Activated naive CD4-positive, alpha-beta T cell treated with anti-CD3 and anti-CD28 coated beads, Interleukin-2, amount 10 ng/mL, durations not matched to agents 7 days and 5 days (primary cell): ENCODE data around the gene SOX15.

Experiments
- CTCF ChIA-PET: fragments of 350-600 bp; sonication (Branson Sonifier 250); formaldehyde crosslinking; loops from one replicate; lab custom pipeline; 2021; ENCODE audit warnings: antibody characterized with exemption; lab: Charles Lee
- DNase-seq: peaks from one replicate; pipeline ENCODE4 v3.0.0-alpha.2; 2020
- H3K27ac Mint-ChIP-seq: one replicate; pipeline ENCODE4 v1.8.0; 2021; ENCODE audit warnings: mild to moderate bottlenecking, moderate library complexity, mixed read lengths
- H3K27me3 Mint-ChIP-seq: one replicate; pipeline ENCODE4 v1.8.0; 2021; ENCODE audit warnings: mild to moderate bottlenecking, mixed read lengths
- H3K36me3 Mint-ChIP-seq: one replicate; pipeline ENCODE4 v1.8.0; 2021; ENCODE audit warnings: mixed read lengths
- H3K4me1 Mint-ChIP-seq: one replicate; pipeline ENCODE4 v1.8.0; 2021; ENCODE audit warnings: mixed read lengths
- H3K4me3 Mint-ChIP-seq: one replicate; pipeline ENCODE4 v1.8.0; 2021; ENCODE audit warnings: mild to moderate bottlenecking, moderate library complexity, mixed read lengths
- H3K9me3 Mint-ChIP-seq: one replicate; pipeline ENCODE4 v1.8.0; 2021; ENCODE audit warnings: mixed read lengths

SOX15 gene

GRCh38 chr17:7561589-7562207, 28.2 kb downstream of the SOX15 start, which contains the start of gene SENP3:
Gene SENP3, plus strand, starts transcription at chr17:7561919. Its CDS starts 1,158 bp downstream, at chr17:7563077.
- peak; percentile 92 for DNase-seq
- Mint-ChIP-seq H3K4me3 (peak within 1 kb of the TSS; percentile 86), H3K4me1 (peaks cover 62% of the 10 kb centered on the region), H3K27ac (peak within 1 kb of the TSS; percentile 92), H3K9me3 (no peaks in the 10 kb centered on the region), H3K36me3 (peaks cover 36% of the 10 kb centered on the region), H3K27me3 (no peaks in the 10 kb centered on the region)
- CTCF ChIA-PET, result interaction anchor here (0.7 to 5.5 kb wide), 31 partner anchors 13 to 281 kb away, joined by 3 to 157 read pairs (median 10); partner anchors contain the start of genes FGF11, KCTD11, MPDU1 and SLC2A4

- CTCF ChIA-PET, result interaction anchor here (0.7 to 5.5 kb wide), 48 partner anchors 8 to 304 kb away, joined by 3 to 157 read pairs (median 6); partner anchors contain the start of genes ACAP1, FGF11, KCTD11 and MPDU1
- peaks cover 67% of the 10 kb centered on the region for H3K4me1 Mint-ChIP-seq
- peaks cover 40% of the 10 kb centered on the region for H3K36me3 Mint-ChIP-seq
- no peaks in the 10 kb centered on the region for H3K9me3 Mint-ChIP-seq
- H3K4me3 Mint-ChIP-seq, result peak overlapping the region; percentile 86
- peak overlapping the region; percentile 92 for H3K27ac Mint-ChIP-seq
- peak; percentile 88 for DNase-seq
- no peaks in the 10 kb centered on the region for H3K27me3 Mint-ChIP-seq
Observed at GRCh38 chr17:7561028-7561575, 28.8 kb downstream of the SOX15 start.

- Mint-ChIP-seq H3K27me3 (no peaks in the 10 kb centered on the region), H3K36me3 (peaks cover 39% of the 10 kb centered on the region), H3K4me3 (peak overlapping the region; percentile 86), H3K27ac (peak overlapping the region; percentile 92), H3K4me1 (peaks cover 71% of the 10 kb centered on the region), H3K9me3 (no peaks in the 10 kb centered on the region)
- CTCF ChIA-PET, result interaction anchor here (0.7 to 5.5 kb wide), 49 partner anchors 8 to 304 kb away, joined by 3 to 157 read pairs (median 5); partner anchors contain the start of genes ACAP1, FGF11, KCTD11 and MPDU1
- peak; percentile 78 for DNase-seq
Observed at GRCh38 chr17:7560172-7561027, 29.5 kb downstream of the SOX15 start.

DNA sequence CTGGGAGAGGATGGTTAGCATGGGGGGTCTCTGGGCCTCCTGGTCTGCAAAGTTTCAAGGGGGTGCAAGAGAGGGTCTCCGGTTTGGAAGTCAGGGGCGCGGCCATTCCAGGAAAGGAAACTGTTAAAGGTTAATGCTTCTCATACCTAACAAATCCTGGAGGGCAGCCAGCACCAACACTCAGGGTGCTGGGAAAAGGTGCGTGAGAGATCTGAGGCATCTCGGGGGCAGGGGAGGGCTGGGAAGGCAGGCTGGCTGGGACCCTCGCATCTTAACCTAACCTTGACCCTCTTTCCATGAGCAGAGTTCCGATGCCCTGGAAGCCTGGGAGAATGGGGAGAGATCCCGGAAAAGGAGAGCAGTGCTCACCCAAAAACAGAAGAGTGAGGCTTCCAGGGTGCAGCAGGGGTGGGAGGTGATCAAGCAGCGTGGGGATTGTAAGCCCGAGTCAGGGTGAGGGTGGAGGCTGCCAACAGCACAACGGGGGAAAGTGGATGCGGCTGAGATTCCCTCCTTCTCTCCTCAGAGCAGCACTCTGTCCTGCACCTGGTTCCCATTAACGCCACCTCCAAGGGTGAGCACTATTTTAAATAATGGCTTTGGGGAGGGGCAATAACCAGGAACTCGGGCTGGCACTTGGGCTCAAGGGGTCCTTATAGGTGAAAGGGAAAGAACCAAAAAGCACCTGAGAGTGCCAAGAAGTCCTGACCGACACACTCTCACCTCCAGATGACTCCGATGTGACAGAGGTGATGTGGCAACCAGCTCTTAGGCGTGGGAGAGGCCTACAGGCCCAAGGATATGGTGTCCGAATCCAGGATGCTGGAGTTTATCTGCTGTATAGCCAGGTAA, 30.3 kb downstream of the SOX15 start:
- H3K27ac Mint-ChIP-seq, result peak overlapping the region; percentile 92

DNA sequence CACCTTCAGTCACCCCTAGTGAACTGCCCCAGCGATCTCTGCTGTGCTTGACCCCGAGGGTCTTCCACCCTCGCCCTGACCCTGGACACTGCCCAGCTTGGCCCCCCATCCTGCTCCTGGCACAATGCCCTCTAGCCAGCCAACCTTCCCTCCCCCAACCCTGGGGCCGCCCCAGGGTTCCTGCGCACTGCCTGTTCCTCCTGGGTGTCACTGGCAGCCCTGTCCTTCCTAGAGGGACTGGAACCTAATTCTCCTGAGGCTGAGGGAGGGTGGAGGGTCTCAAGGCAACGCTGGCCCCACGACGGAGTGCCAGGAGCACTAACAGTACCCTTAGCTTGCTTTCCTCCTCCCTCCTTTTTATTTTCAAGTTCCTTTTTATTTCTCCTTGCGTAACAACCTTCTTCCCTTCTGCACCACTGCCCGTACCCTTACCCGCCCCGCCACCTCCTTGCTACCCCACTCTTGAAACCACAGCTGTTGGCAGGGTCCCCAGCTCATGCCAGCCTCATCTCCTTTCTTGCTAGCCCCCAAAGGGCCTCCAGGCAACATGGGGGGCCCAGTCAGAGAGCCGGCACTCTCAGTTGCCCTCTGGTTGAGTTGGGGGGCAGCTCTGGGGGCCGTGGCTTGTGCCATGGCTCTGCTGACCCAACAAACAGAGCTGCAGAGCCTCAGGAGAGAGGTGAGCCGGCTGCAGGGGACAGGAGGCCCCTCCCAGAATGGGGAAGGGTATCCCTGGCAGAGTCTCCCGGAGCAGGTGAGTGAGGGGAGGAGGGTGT, 31.2 kb downstream of the SOX15 start, which contains the start of gene TNFSF13:
TNFSF13 (plus strand) TSS at position 207 of the 776 bp plus-strand sequence; CDS start at position 497, 290 bp downstream.
- Mint-ChIP-seq H3K27ac (peak within 1 kb of the TSS; percentile 92), H3K4me1 (peaks cover 74% of the 10 kb centered on the region), H3K36me3 (peaks cover 43% of the 10 kb centered on the region), H3K4me3 (peak within 1 kb of the TSS; percentile 63), H3K27me3 (no peaks in the 10 kb centered on the region), H3K9me3 (no peaks in the 10 kb centered on the region)
- no peak for DNase-seq
- CTCF ChIA-PET, result interaction anchor here (1.0 to 5.5 kb wide), 5 partner anchors 33 to 203 kb away, joined by 3 to 157 read pairs (median 4); no protein-coding TSS in a partner anchor

More for the DNA sequence above, 30.3 kb downstream of the SOX15 start:
- DNase-seq, result no peak
- peaks cover 78% of the 10 kb centered on the region for H3K4me1 Mint-ChIP-seq
- no peaks in the 10 kb centered on the region for H3K9me3 Mint-ChIP-seq
- H3K27me3 Mint-ChIP-seq, result no peaks in the 10 kb centered on the region
- CTCF ChIA-PET, result interaction anchor here (0.7 to 5.5 kb wide), 40 partner anchors 8 to 278 kb away, joined by 3 to 157 read pairs (median 8); partner anchors contain the start of genes ACAP1, FGF11, KCTD11 and MPDU1
- no peak overlapping the region for H3K4me3 Mint-ChIP-seq
- H3K36me3 Mint-ChIP-seq, result peaks cover 39% of the 10 kb centered on the region

- H3K4me3 Mint-ChIP-seq, result peak overlapping the region; percentile 63
- peak; percentile 43 for DNase-seq
- CTCF ChIA-PET, result interaction anchor here (1.0 to 5.5 kb wide), 7 partner anchors 33 to 202 kb away, joined by 3 to 157 read pairs (median 5); no protein-coding TSS in a partner anchor
- H3K27ac Mint-ChIP-seq, result peak overlapping the region; percentile 84
- no peaks in the 10 kb centered on the region for H3K9me3 Mint-ChIP-seq
- H3K4me1 Mint-ChIP-seq, result peaks cover 80% of the 10 kb centered on the region
- H3K27me3 Mint-ChIP-seq, result no peaks in the 10 kb centered on the region
- H3K36me3 Mint-ChIP-seq, result peaks cover 48% of the 10 kb centered on the region
Observed at GRCh38 chr17:7557775-7558543, 31.9 kb downstream of the SOX15 start.

GRCh38 chr17:7557147-7557764, 32.6 kb downstream of the SOX15 start:
- no peak overlapping the region for H3K27ac Mint-ChIP-seq
- H3K36me3 Mint-ChIP-seq, result peaks cover 45% of the 10 kb centered on the region
- CTCF ChIA-PET, result interaction anchor here (1.0 to 5.5 kb wide), 6 partner anchors 32 to 202 kb away, joined by 3 to 157 read pairs (median 6); no protein-coding TSS in a partner anchor
- no peaks in the 10 kb centered on the region for H3K27me3 Mint-ChIP-seq
- no peak for DNase-seq
- H3K4me1 Mint-ChIP-seq, result peaks cover 80% of the 10 kb centered on the region
- no peaks in the 10 kb centered on the region for H3K9me3 Mint-ChIP-seq
- no peak overlapping the region for H3K4me3 Mint-ChIP-seq

DNA sequence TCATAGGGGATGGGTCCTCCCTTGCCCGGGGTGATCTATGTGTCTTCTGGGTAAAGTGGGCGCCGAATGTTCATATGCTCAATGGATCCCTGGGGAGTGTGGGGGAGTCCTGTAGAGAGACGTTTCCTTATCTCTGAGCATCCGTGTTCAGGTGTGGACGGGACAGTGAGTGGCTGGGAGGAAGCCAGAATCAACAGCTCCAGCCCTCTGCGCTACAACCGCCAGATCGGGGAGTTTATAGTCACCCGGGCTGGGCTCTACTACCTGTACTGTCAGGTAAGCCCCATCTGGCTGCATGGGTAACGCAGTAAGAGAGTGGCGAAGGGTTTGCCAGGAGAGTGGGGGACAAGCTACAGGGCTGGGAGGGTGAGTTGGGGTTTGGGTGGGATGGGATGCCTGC, 33.3 kb downstream of the SOX15 start:
- Mint-ChIP-seq H3K9me3 (no peaks in the 10 kb centered on the region), H3K4me1 (peaks cover 87% of the 10 kb centered on the region), H3K36me3 (peaks cover 49% of the 10 kb centered on the region), H3K27ac (peak overlapping the region; percentile 24), H3K27me3 (no peaks in the 10 kb centered on the region), H3K4me3 (no peak overlapping the region)
- DNase-seq, result no peak
- CTCF ChIA-PET, result interaction anchor here (5.5 kb wide), 1 partner anchor 43 kb away, joined by 157 read pairs; no protein-coding TSS in a partner anchor

DNA sequence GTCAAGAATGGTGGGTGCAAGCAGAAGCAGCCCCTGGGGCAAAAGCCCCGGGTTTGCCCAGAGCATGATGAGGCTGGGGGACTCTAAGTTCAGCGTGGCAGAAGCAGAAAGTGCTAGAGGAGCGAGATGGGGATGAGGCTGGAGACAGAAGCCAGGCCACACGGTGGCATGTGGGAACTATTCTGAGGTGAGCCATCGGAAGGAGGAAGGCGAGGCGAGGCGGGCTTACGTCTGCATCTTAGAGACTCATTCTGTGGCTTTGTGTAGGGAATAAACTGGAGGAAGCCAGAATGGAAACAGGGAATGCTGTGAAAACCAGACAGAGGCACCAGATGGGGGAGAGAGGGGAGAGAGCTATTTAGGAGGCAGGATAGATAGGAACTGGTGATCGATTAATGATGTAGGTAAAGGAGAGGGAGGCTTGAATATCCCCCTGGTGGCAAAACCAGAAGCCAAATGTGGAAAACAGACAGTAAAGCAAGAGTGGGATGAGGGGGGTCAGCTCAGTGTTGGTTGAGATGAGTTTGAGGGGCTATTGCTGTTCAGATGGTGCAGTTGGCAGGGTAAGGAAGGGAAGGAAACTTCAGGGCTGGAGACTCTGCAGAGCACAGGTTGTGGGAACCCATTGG, 34.5 kb downstream of the SOX15 start:
- H3K36me3 Mint-ChIP-seq, result peaks cover 54% of the 10 kb centered on the region
- H3K4me3 Mint-ChIP-seq, result no peak overlapping the region
- H3K27ac Mint-ChIP-seq, result peak overlapping the region; percentile 71

DNA sequence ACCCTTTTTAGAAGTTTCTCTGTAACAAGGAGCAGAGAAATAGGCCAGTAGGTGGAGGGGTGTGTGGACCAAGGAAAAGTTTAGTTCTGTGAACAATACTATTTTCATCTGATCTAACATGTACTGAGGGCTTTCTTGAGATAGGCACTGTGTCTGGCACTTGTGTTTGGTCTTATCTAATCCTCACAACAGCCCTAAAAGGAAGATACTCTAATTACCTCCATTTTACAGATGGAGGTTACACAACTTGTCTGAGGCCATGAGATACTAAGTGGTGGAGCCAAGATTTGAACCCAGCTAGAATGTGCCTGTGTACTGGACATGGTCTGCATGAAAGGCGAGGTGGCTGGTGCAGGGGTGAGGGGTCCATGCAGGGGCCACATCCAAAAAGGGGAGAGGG, 36.5 kb downstream of the SOX15 start:
- Mint-ChIP-seq H3K27me3 (no peaks in the 10 kb centered on the region), H3K27ac (peak overlapping the region; percentile 86), H3K4me3 (peak overlapping the region; percentile 45), H3K4me1 (peaks cover 83% of the 10 kb centered on the region), H3K36me3 (peaks cover 58% of the 10 kb centered on the region), H3K9me3 (no peaks in the 10 kb centered on the region)
- CTCF ChIA-PET, result interaction anchor here (0.8 to 3.4 kb wide), 6 partner anchors 12 to 197 kb away, joined by 3 to 10 read pairs (median 4); no protein-coding TSS in a partner anchor
- no peak for DNase-seq

More for the DNA sequence above, 34.5 kb downstream of the SOX15 start:
- no peak for DNase-seq
- Mint-ChIP-seq H3K9me3 (no peaks in the 10 kb centered on the region), H3K27me3 (no peaks in the 10 kb centered on the region), H3K4me1 (peaks cover 89% of the 10 kb centered on the region)
- CTCF ChIA-PET, result interaction anchor here (0.7 to 3.4 kb wide), 2 partner anchors 41 to 114 kb away, joined by 4 to 10 read pairs; no protein-coding TSS in a partner anchor

- Mint-ChIP-seq H3K4me3 (peak overlapping the region; percentile 45), H3K27ac (peak overlapping the region; percentile 86), H3K9me3 (no peaks in the 10 kb centered on the region), H3K36me3 (peaks cover 58% of the 10 kb centered on the region), H3K4me1 (peaks cover 81% of the 10 kb centered on the region), H3K27me3 (no peaks in the 10 kb centered on the region)
- DNase-seq, result peak; percentile 78
- CTCF ChIA-PET, result interaction anchor here (0.9 to 1.4 kb wide), 6 partner anchors 8 to 197 kb away, joined by 3 to 11 read pairs (median 4); no protein-coding TSS in a partner anchor
Observed at GRCh38 chr17:7552621-7553051, 37.3 kb downstream of the SOX15 start.
